HG02588 (cell line): ENCODE data around the gene URB1.
"Not testable (repeated sequence)": the region's sequence is repeated elsewhere in the genome, so short reads cannot be mapped to it uniquely, and the experiment has no call there.

Experiments used
- ATAC-seq: cut with Tn5 transposase; IDR thresholded peaks from one replicate; pipeline ENCODE4 v1.9.1; 2021; ENCODE audit warnings: mild to moderate bottlenecking, moderate library complexity; ENCODE audit not compliant: unreplicated experiment

Gene URB1

GRCh38 chr21:32411350-32412161 lies 18.7 kb upstream of the URB1 start:
- ATAC-seq: no peak

GRCh38 chr21:32410916-32411315 lies 18.1 kb upstream of the URB1 start:
- no peak for ATAC-seq

- ATAC-seq: no peak
Observed at GRCh38 chr21:32410291-32410690, 17.5 kb upstream of the URB1 start.

GRCh38 chr21:32406405-32406804 lies 13.6 kb upstream of the URB1 start:
- ATAC-seq: no peak

GRCh38 chr21:32403201-32403777 lies 10.5 kb upstream of the URB1 start:
- no peak for ATAC-seq

- ATAC-seq: no peak
Observed at GRCh38 chr21:32393677-32394001, 827 bp upstream of the URB1 start.

- ATAC-seq: no peak
Observed at GRCh38 chr21:32392299-32392879, 423 bp downstream of the URB1 start.

GRCh38 chr21:32391755-32392154 lies 1.1 kb downstream of the URB1 start:
- no peak for ATAC-seq

- ATAC-seq: not testable (repeated sequence)
Observed at GRCh38 chr21:32390537-32391224, 2.1 kb downstream of the URB1 start.

- ATAC-seq: no peak
Observed at GRCh38 chr21:32389337-32390015, 3.3 kb downstream of the URB1 start.

GRCh38 chr21:32388306-32388705 lies 4.5 kb downstream of the URB1 start:
- ATAC-seq: no peak

GRCh38 chr21:32387151-32387550 lies 5.7 kb downstream of the URB1 start:
- ATAC-seq: no peak

- no peak for ATAC-seq
Observed at GRCh38 chr21:32386195-32386870, 6.5 kb downstream of the URB1 start.

- no peak for ATAC-seq
Observed at GRCh38 chr21:32383812-32384211, 9.0 kb downstream of the URB1 start.

- no peak for ATAC-seq
Observed at GRCh38 chr21:32382108-32382644, 10.6 kb downstream of the URB1 start.

GRCh38 chr21:32381571-32381970 lies 11.2 kb downstream of the URB1 start:
- no peak for ATAC-seq

- no peak for ATAC-seq
Observed at GRCh38 chr21:32380940-32381339, 11.9 kb downstream of the URB1 start.

- ATAC-seq: no peak
Observed at GRCh38 chr21:32378956-32379355, 13.9 kb downstream of the URB1 start.

- no peak for ATAC-seq
Observed at GRCh38 chr21:32377991-32378390, 14.8 kb downstream of the URB1 start.

GRCh38 chr21:32377506-32377905 lies 15.3 kb downstream of the URB1 start:
- no peak for ATAC-seq
